Liver (tissue), 3 donors: ENCODE measurements around the gene PP2D1.

ENCODE experiments used
- CTCF ChIP-seq: fragments of 150-350 bp; IDR thresholded peaks from 2 replicates; pipeline ENCODE4 v1.5.1; 2017; ENCODE audit warnings: improper control_type of control experiment, low read depth, low read length; ENCODE audit not compliant: missing input control
- EGR1 ChIP-seq, 2 donors: IDR thresholded peaks; 2 replicates each; pipeline ENCODE4 v1.6.1; 2016 to 2018; ENCODE audit warnings: antibody characterized with exemption in 2 of 2, low read depth in 2 of 2
- MAX ChIP-seq: IDR thresholded peaks from 2 replicates; pipeline ENCODE4 v1.6.1; 2016; ENCODE audit warnings: antibody characterized with exemption
- donor health status: healthy.
- donor health status: healthy.

GRCh38 chr3:20041197-20041780 is 29.2 kb upstream of the PP2D1 start:
- TF ChIP-seq CTCF = no peak
- TF ChIP-seq EGR1 (IDR thresholded peaks at IDR 0.05; ENCODE audit: low read depth in 2 of 2) = no peak
- peak; percentile 29 for TF ChIP-seq MAX
